Left kidney (tissue), 8 donors: Measurements from ENCODE around the gene INSIG2. TPM values are rescaled to one million over a fixed set of nuclear protein-coding genes. Genes with fewer than 3 reads are reported as not detected.

Source experiments
- DNase-seq: peaks from one replicate; pipeline ENCODE4 v3.0.0-alpha.2; 2013
- long read RNA-seq, 8 donors: transcript quantifications; one replicate each; lab custom pipeline, GENCODE V29; 2026
- polyA plus RNA-seq: library from polyadenylated mRNA; unstranded; fragments of 120-200 nt; gene quantifications from one replicate; pipeline ENCODE4 v1.2.1, GENCODE V29; 2013; ENCODE audit not compliant: insufficient read length

Gene INSIG2
- 38.7 TPM for polyA plus RNA-seq
- long read RNA-seq, donor 1, transcript INSIG2-201 (6 exons, 2,590 nt): major isoform, 7 of 9 reads
- long read RNA-seq, donor 1, partial matches to known transcripts: 0 of 9 reads
- long read RNA-seq, donor 1, other reads (novel, unspliced or antisense): 0 of 9 reads
- long read RNA-seq, donor 2, transcript INSIG2-201 (6 exons, 2,590 nt): major isoform, 10 of 21 reads
- long read RNA-seq, donor 2, partial matches to known transcripts: 5 of 21 reads
- long read RNA-seq, donor 2, other reads (novel, unspliced or antisense): 0 of 21 reads
- long read RNA-seq, donor 3, transcript INSIG2-201 (6 exons, 2,590 nt): major isoform, 5 of 8 reads
- long read RNA-seq, donor 3, partial matches to known transcripts: 0 of 8 reads
- long read RNA-seq, donor 3, other reads (novel, unspliced or antisense): 0 of 8 reads
- long read RNA-seq, donor 4: 0 reads
- long read RNA-seq, donor 5, transcript INSIG2-201 (6 exons, 2,590 nt): major isoform, 13 of 29 reads
- long read RNA-seq, donor 5, partial matches to known transcripts: 10 of 29 reads
- long read RNA-seq, donor 5, other reads (novel, unspliced or antisense): 0 of 29 reads
- long read RNA-seq, donor 6, transcript INSIG2-201 (6 exons, 2,590 nt): major isoform, 14 of 16 reads
- long read RNA-seq, donor 6, partial matches to known transcripts: 0 of 16 reads
- long read RNA-seq, donor 6, other reads (novel, unspliced or antisense): 0 of 16 reads
- long read RNA-seq, donor 7, transcript INSIG2-201 (6 exons, 2,590 nt): major isoform, 12 of 19 reads
- long read RNA-seq, donor 7, partial matches to known transcripts: 0 of 19 reads
- long read RNA-seq, donor 7, other reads (novel, unspliced or antisense): 0 of 19 reads
- long read RNA-seq, donor 8, partial matches to known transcripts: 0 of 6 reads
- long read RNA-seq, donor 8, other reads (novel, unspliced or antisense): 0 of 6 reads

DNA sequence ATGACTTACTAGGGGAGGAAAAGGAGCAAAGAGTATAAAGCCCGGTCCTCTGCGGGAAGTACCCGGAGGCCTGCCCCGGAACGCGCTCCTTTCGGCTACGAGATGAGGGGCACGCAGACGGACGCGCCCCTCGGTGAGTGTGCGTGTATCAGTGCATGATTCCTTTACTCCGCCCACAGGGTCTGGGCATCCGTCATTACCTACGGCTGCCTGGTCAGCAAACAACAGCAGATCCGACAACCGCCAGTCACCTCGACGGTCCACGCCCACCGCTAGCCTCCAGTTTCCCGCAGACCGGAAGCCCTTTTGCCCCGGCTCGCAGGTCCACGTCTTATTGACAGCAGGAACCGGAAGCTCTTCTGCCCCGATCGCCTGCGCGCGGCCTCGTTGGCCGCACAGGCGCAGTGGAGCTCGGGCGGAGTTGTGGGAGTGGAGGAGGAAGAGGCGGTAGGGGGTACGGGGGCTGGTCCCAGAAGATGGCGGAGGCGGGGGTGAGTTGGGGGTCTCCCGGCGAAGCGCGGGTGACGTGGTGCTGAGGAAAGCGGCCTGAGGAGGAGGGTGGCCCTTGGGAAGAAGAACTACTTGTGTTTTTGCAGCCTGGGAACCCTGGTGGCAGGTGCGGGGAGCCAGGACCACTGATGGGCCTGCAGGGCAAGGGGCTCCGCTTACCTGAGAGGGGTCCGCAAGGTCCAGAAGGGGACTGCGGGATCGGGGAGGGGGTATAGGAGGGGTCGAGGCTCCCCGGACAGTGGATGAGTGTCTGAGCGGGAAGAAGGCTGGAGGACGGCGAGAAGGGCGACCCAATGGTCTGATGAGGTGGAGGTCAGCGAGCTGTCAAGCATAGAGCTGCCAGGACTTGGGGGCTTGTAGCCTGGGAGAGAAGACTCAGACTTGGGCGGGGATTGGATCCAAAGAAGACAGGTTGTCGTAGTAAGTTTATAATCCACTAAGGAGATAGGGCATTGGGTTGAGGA, at the start of gene INSIG2:
TSS of gene INSIG2 (plus strand) at position 421 of the 974 bp plus-strand sequence. CDS start 8,086 bp downstream, outside the sequence.
- peak; percentile 93 for DNase-seq

DNA sequence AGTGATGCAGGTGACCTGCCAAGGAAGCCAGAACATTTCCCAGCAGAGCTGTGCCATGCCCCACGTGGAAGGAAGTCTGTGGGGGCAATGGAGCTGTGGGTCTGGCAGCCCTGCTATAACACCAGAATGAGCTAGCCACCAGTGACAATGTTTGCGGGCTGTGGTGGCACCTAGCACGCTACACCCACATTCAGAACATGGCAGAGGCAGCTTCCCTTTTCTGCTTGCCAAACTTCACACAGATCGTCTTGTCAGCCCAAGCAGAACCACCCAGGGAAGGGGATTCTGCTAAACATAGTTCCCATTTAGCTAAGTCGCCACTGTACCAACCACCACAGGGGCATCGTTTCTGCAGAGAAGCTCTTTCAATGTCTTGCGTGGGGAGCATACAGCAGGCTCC, 47.4 kb upstream of the INSIG2 start:
- no peak for DNase-seq

DNA sequence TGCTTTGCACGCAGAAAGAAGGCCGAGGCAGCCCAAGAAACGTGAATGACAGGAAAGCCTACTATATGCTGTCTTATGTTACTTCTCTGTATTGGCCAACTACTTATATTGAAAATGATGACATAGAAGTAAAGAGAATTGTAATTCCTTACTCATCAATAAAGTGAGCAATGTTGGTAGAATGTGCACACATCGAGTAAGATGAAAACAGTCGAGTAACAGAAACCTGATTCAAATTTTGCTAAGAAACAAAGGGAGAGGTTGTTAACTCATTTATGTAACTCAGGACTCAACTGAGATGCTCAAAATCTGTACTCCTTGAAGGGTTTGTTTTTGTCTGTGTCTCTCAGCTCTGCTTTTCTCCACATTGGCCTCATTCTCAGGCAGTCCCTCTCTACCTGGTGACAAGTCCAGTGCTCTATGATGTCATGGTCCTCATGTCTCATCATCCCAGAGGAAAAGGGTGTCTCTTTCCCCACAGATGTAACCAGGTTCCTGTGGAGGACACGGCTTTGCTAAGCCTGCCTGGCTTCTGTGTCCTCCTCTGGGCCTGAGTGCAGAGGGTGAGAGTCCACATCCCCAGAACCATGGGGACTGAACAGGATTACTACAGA, 44.1 kb upstream of the INSIG2 start:
- DNase-seq: no peak

DNA sequence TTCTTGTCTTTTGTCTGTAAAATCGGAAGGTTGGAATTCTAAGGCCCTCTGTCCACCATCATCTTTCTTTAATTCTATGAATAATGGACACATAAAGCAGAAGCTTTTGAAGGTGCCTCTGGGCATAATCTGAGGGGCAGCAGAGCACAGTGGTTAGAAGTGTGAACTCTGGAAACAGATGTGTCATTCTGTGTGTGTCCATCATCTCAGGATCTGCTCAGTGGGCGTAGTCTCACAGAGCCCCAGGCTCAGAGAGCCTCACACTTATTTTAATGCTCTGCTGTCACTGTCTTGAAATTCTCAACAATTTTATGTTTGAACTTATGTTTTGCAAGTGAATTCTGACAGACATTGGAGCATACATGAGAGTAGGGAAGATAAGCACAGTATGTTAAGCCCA, 43.4 kb upstream of the INSIG2 start:
- DNase-seq: no peak

DNA sequence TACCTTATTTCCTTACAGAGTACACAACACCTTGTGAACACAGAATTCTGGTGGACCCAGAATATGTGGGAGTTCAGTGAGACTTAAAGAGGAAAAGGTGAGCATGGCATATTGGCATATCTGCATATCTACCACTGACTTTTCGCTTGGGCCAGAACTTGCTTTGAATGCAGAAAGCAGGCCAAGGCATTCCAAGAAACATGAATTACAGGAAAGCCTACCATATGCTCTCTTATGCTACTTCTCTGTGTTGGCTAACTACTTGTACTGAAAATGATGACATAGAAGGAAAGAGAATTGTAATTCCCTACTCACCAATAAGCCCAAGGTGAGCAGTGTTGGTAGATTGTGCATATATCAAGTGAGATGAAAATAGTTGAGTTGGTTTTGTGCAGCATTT, 43.0 kb upstream of the INSIG2 start:
- no peak for DNase-seq

DNA sequence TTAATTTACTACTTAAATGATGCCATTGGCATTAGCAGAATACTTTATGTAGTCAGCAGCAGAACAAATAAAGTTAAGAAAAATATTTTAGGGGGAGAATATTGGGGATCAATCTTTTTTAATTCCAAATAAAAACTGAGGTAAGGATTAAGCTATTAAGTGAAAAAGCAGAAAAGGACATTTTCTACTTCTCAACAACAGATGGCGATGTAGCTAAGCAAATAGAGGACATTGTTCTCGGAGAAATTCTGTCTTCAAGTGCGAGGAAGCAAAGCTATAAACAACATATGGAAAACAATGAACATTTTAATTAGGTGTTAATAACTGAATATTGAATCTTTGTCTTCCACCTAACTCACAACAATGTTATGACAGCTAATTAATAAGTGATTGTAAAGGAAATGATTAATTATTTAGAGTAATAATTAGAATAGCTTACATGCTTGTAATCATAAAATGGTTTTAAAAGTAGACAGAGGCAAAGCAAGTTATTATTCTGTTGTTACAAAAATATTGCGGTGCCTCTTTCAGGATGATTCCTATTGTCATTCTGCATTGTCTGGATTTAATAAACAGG, 41.5 kb upstream of the INSIG2 start:
- DNase-seq: no peak

DNA sequence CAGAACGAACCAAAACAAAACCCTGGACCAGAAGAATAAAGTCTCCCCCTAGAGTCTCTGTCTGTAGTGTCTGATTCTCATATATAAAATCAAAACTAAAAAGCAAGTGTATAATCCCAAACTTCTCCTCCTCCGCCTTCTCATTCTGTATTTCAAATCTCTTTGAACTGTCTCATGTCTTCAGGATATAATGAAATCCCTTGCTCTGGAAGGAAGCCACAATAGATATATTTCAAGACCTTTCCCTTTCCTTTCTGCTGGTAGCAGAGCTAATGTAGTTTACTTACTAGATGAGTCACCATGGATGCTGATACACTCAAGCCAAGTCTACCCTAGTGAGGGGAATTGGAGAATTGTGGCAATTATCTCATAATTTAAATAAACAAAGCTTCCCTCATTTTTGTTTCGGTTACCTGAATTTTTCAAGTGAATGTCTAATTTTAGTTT, 40.9 kb upstream of the INSIG2 start:
- no peak for DNase-seq

DNA sequence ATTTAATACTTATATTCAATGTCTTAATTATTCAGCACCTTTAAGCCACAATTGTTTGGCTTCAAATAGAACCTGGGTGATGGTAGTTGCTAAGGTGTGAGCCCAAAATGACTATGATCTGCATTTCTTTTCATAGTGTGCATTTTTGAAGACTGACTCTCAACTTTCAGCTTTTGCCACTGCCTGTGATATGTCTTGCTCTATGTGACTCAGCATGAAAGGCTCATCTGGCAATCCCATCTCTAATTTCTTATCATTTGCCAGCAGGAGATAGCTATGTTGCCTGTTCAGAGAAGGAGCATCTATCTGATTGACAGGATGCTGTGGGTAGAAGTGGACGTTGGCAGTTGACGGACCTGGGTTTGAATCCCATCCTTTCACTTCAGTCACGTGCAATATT, 39.9 kb upstream of the INSIG2 start:
- DNase-seq: no peak

DNA sequence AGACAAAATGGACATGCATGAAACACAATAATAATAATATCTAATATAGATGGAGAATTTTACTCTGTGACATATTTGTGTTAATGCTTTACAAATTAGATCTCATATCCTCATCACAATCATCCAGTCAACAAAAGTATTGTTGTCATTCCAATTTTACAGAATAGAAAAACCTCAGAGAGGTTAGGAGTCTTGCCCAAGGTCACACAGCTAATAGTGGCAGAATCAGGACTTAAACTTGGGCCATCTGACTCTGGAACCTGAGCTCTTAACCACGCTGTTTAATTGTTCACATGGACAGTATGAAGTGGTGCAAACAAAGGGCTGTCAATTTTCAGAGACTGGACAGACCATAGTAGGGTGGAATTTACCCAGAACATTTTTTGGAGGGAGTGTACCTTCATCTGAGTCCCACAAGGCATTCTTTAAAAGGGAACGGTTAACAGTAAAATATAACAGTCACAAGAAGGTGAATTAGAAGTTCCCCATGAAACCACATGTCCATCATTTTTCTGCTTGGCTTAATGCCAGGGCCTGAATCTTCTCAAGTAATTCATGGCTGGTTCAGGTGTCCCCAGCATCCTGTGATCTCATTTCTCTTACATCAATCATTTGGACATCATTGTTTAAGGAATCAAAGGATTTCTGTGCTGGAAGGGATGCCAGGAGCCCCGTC, 39.0 kb upstream of the INSIG2 start:
- no peak for DNase-seq

DNA sequence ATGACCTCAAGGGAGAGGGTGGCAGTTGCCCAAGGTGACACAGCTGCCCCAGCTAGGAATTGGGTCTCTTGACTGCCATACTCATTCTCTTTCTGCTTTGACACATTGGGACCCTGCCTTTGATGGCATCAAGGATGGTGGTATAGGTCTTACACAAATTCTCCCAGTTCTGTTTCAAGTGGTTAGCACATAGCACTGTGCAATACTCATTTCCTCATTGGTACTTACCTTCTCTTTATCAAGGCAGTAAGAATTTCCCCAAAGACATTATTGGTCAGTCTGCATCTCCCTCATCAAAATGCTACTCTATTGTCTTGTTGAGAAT, 38.5 kb upstream of the INSIG2 start:
- no peak for DNase-seq

DNA sequence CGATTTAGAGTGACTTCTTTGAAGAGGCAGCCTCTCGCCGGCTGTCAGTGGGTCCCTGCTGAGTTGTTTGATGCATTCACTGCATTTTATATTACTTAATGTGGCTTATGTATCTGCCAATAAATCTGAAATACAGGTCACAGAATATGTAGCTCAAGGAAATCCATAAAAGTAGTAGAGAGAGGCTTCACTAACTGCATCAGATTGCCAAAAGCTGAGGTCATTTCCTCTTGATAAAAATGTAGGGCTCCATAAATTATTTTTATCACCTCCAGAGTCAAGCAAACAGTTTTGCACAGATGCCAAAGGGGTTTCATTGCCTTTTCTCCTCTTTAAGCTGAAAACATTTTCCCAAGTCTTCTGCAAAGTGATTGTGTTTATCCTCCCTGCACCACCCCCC, 37.9 kb upstream of the INSIG2 start:
- no peak for DNase-seq

DNA sequence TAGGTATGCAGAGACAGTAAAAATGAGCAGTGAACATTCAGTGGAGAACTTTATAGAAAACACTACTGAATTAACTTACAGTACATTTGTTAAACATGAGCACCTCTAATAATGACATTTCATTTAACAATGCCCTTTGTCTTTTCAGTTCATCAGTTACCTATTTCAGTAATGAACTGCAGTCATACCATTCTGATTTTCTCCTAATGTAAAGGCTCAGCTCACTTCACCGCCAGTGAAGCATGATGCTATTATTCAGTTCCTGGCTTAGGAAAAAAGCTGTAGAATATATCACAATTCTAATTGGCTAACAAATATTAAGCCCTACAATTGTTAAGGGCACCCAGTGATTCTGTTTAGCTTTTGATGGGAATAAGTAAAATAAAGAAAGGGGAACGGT, 37.3 kb upstream of the INSIG2 start:
- no peak for DNase-seq

DNA sequence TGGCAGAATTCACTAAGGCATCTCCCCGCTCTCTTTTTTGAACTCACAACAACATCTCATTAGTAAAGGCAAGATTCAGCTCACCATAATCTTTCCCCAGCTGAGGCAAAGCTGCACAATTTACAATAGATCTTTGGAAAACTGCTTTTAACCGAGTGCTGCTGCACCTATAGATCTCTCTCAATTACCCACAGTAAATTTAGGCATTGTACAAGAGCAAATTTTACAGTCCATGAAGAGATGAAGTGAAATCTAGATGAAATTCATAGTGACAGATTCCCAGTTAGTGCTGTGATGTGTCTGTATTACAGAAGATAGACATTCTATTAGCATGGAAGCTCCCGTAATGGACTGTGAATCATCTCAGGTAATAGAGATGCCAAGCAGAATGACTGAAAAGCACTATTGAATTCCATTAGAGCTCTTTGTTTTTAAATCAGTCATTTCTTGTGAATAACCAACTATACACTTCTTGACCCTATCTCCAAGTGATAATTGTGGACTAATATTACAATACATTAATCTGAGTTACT, 36.4 kb upstream of the INSIG2 start:
- DNase-seq: no peak

DNA sequence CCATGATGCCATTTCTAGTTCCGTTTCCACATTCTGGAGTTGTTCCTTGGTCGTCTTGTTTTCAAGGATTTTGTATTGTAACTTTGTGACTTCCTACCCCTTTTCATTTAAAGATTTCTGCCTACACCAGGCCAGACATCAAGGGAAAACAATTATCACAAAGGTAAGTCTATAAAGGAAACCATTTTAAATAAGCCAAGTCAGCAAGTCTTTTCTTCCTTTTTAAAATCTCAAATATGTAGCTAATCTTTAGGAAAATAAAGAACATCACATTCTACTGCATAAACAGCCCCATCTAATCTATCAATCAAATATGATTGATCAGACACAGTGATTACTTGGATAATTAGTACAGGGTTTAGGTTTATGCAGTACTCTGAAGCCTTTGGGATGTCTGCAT, 35.8 kb upstream of the INSIG2 start:
- no peak for DNase-seq

DNA sequence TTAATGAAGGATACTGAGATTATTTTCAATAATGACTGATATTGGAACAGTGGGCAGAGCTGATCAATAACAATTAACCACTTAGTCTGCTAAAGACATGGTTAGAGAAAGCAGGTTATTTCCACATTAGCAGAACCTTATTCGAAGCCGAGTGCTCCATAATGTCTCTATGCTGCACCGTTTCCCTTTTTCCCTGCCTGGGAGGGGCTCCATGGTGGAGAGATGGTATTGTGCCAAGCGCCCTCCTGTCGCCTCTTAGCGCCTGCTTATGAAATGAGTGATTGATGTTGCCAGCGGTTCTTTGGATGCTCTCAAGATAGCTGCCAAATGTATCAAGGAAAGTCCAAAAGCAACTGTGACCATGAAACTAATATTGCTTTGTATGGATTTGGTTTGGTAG, 34.6 kb upstream of the INSIG2 start:
- DNase-seq: no peak

DNA sequence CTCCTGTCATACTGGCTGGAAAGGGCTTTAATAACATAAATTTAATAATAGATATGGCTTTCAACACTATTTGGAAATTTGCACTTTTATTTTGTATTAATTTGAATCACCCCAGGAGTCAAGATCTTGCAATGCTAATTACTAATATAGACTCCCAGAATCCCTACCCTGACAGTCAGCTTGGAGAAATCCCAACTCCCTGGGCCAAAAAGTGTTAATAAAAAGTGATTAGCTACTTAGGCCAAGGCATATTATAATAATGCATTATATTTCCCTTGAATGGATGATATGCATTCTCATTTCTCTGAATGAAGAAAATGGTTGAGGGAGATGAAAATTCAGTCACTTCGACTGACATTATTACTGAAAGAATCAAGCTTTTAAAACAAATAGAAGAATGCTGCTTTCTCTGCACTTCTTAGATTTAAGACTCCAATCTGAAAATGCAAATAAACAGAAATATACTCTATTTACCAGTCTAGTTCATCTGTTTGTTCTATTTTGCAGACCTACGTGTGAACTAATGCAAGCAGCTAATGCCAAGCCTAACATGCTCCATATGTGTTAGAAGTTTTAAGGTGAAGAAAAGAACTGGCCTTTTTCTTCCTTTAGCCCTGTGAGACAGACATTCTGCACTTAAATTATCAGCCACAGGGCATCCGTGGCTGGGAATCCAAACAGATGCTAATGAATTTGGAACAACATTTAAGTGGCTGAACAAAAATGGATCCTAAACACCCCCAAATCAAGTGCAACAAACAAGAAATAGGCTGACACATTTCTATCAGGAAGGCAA, 33.9 kb upstream of the INSIG2 start:
- DNase-seq: no peak

DNA sequence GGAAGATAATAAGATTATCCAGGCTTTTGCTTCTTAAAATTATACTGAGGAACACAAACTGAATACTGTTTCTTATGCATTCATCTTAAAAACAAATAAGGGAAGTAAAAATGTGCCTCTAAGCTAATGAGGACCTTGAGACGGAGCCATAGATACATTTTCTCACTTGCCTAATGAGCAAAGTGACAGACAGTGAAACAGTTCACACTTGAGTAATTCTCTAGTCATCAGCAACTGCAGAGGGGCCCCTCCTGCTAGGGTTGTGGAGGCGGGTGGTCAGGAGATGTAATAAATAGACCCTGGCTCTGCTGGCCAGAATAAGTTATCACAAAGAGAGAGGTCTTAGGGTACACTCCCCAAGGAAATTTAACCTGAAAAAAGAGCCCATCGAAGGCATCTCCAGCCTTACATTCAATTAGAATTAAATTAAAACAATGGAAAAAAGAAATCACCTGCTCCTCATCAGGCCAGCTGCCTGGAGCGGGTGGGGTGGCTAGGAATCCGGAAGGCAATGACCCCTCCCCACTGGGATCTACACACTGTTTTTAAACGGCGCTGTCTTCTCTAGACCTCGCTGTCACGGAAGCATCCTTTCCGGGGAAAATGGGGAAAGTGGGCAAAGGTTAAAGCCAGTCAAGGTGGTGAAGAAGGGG, 32.6 kb upstream of the INSIG2 start:
- DNase-seq: no peak

DNA sequence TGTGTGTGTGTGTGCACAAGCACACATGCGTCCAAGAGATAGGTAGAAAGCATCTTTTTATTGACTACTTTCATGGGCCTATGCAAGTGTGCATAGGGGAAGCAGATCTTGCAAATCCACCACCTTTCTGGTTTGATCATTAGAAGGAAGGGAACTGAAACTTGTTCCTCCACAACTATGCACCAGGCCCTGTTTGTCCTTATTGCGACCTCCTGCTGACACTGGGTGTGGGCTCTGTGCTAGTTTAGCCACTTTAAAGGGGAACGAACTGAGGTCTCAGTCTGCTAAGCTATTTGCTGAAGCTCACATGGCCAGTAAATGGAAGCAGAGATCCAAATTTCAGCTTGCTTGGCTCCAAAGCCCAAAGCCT, 32.1 kb upstream of the INSIG2 start:
- DNase-seq: no peak

DNA sequence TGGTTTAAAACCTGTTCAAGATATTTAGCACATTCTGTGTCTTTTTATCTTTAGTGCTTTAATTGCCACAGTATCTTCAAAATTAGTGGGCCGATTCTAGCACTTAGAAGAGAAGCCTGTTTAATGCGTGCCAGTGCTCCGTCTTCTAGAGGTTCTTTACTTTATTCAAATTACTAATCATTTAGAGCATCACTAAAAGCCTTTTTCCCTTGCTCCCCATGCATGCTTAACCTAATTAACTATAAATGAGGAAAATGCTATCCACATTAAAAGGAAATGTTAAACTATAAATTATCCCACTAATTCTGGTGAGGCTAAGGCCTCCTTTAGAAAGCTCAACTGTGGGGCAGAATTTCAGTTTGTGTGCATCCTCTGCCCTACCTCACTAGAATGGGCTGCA, 31.5 kb upstream of the INSIG2 start:
- no peak for DNase-seq
